K562 (cell line): ENCODE data around the gene BCAS4. TPM values are rescaled to one million over a fixed set of nuclear protein-coding genes. Genes with fewer than 3 reads are reported as not detected.

Experiments used
- ATAC-seq: fragments of 200-7000 bp; cut with Tn5 transposase; 3 replicates; pipeline ENCODE4 v1.9.1; 2020; ENCODE audit warnings: moderate library complexity
- BruUV-seq: library from RNA; stranded (reverse); fragments of 400-500 nt; replicated peaks from 2 replicates; lab custom pipeline; 2021; lab: Mats Ljungman, UMichigan
- CTCF ChIA-PET: fragments of 300-600 bp; formaldehyde crosslinking; extraction: SDS; loops from one replicate; lab custom pipeline; 2021; ENCODE audit warnings: low intra/inter-chr PET ratio; lab: Yijun Ruan, JAX
- POLR2A ChIA-PET: fragments of 300-600, 350-650 bp; sonication (Branson Sonifier 250); formaldehyde crosslinking; extraction: SDS; loops from one replicate; lab custom pipeline; 2021; ENCODE audit warnings: antibody characterized with exemption, inconsistent platforms; lab: Yijun Ruan, JAX
- DNase-seq, 4 experiments: peaks; one replicate each; pipeline versions ENCODE4 v3.0.0 to v3.0.0-alpha.2; 2011 to 2018; ENCODE audit warnings: low spot score in 3 of 4, mixed read lengths in 3 of 4; ENCODE audit errors: extremely low read depth in 1 of 4
- FAIRE-seq: peaks from 2 replicates; lab custom pipeline; 2011; peaks lifted over from hg19 to GRCh38; lab: Jason Lieb, UNC
- H2AFZ ChIP-seq: 2 replicates; pipeline ENCODE4 v1.6.0; 2011; ENCODE audit warnings: low read depth, low read length, control low read depth, inconsistent platforms
- H3K27ac ChIP-seq: fragments of 200-600 bp; 3 replicates; pipeline ENCODE4 v1.8.0; 2011; ENCODE audit warnings: low read depth, mild to moderate bottlenecking, control low read depth, inconsistent platforms, low read length, moderate library complexity, mixed read lengths; ENCODE audit errors: extremely low read depth
- H3K27me3 ChIP-seq, 2 experiments: fragments of 300-600 bp in 1 of 2; 2 replicates in 1 of 2; 3 replicates in 1 of 2; pipeline versions ENCODE4 v1.6.0 to v1.8.0; 2011; ENCODE audit warnings: inconsistent platforms in 2 of 2, low read length in 2 of 2, mild to moderate bottlenecking in 1 of 2, mixed read lengths in 1 of 2, moderate library complexity in 1 of 2; ENCODE audit not compliant: control insufficient read depth in 2 of 2, insufficient read depth in 2 of 2
- H3K36me3 ChIP-seq: fragments of 300-600 bp; 3 replicates; pipeline ENCODE4 v1.8.0; 2011; ENCODE audit warnings: mild to moderate bottlenecking, low read length, inconsistent platforms; ENCODE audit not compliant: control insufficient read depth, insufficient read depth
- H3K4me1 ChIP-seq, 2 experiments: fragments of 200-600 bp in 1 of 2; replicated peaks in 1 of 2; 2 replicates in 1 of 2; 3 replicates in 1 of 2; pipeline versions ENCODE4 v1.5.1 to v1.8.0; 2011; ENCODE audit warnings: inconsistent platforms in 2 of 2, low read length in 2 of 2, mild to moderate bottlenecking in 1 of 2, mixed read lengths in 1 of 2, moderate library complexity in 1 of 2; ENCODE audit not compliant: control insufficient read depth in 2 of 2, insufficient read depth in 2 of 2
- H3K4me2 ChIP-seq: 2 replicates; pipeline ENCODE4 v1.6.1; 2011; ENCODE audit warnings: low read length, control low read depth, inconsistent platforms, mixed read lengths; ENCODE audit not compliant: insufficient read depth
- H3K4me3 ChIP-seq: fragments of 200-600 bp; sonication (generic), shearing (Covaris generic); 2 replicates; pipeline ENCODE4 v1.5.1; 2016; ENCODE audit warnings: control low read depth, inconsistent platforms
- H3K79me2 ChIP-seq: fragments of 200-600 bp; 3 replicates; pipeline ENCODE4 v1.8.0; 2011; ENCODE audit warnings: low read length, inconsistent platforms; ENCODE audit not compliant: control insufficient read depth, insufficient read depth
- H3K9ac ChIP-seq, 2 experiments: 2 replicates each; pipeline versions ENCODE4 v1.6.0 to v1.6.1; 2011; ENCODE audit warnings: low read depth in 2 of 2, low read length in 2 of 2, control low read depth in 1 of 2, inconsistent platforms in 1 of 2, mild to moderate bottlenecking in 1 of 2, mixed read lengths in 1 of 2; ENCODE audit not compliant: insufficient read depth in 1 of 2
- H3K9me1 ChIP-seq: one replicate; pipeline ENCODE4 v1.6.0; 2011; ENCODE audit warnings: inconsistent platforms, mild to moderate bottlenecking, low read length, moderate library complexity; ENCODE audit not compliant: control insufficient read depth, insufficient read depth
- H3K9me3 ChIP-seq: replicated peaks from 2 replicates; pipeline ENCODE4 v1.5.1; 2011; ENCODE audit warnings: low read depth, low read length, inconsistent platforms; ENCODE audit not compliant: control insufficient read depth, insufficient read depth
- H4K20me1 ChIP-seq: replicated peaks from 2 replicates; pipeline ENCODE4 v1.6.1; 2011; ENCODE audit warnings: low read length, inconsistent platforms, mixed read lengths; ENCODE audit not compliant: control insufficient read depth, insufficient read depth
- GABPB1 ChIP-seq: sonication (generic); formaldehyde crosslinking; IDR thresholded peaks from 2 replicates; pipeline ENCODE4 v1.8.0; 2022; ENCODE audit warnings: mild to moderate bottlenecking, missing genetic modification reagents
- HCFC1 ChIP-seq: IDR thresholded peaks from 2 replicates; pipeline ENCODE4 v1.6.1; 2012; ENCODE audit warnings: low read depth, low read length, improper control_type of control experiment
- ILF3 ChIP-seq: fragments of 450-650 bp; IDR thresholded peaks from 2 replicates; pipeline ENCODE4 v1.6.1; 2018; ENCODE audit warnings: antibody characterized with exemption, mild to moderate bottlenecking, moderate library complexity, borderline replicate concordance
- KDM2B ChIP-seq: fragments of 250-450 bp; sonication (Bioruptor Pico); IDR thresholded peaks from 2 replicates; pipeline ENCODE4 v1.8.0; 2021; ENCODE audit warnings: mild to moderate bottlenecking, moderate library complexity
- RAD51 ChIP-seq: fragments of 450-650 bp; IDR thresholded peaks from 2 replicates; pipeline ENCODE4 v1.7.1; 2016; ENCODE audit warnings: low read depth, mild to moderate bottlenecking, borderline replicate concordance
- ZNF695 ChIP-seq: fragments of 450-650 bp; formaldehyde crosslinking; IDR thresholded peaks from 2 replicates; pipeline ENCODE4 v1.4.0; 2020; ENCODE audit warnings: mild to moderate bottlenecking, moderate library complexity
- WGBS: fragments of 100-300 bp; shearing (Covaris generic); methylation state at CpG from one replicate; pipeline ENCODE4 v1.1.6; 2016; ENCODE audit warnings: low coverage, mixed read lengths; ENCODE audit not compliant: insufficient coverage; ENCODE audit errors: missing lambda C conversion rate; 5-methylcytosine and 5-hydroxymethylcytosine counted together
- in situ Hi-C: fragments of 300-500 bp; cut with MboI; formaldehyde crosslinking; loops from 4 replicates; pipeline ENCODE4 v1.15.0; 2018; ENCODE audit warnings: inconsistent platforms, mixed read lengths
- intact Hi-C: fragments of 100-400 bp; cut with micrococcal nuclease; formaldehyde crosslinking; loops from 2 replicates; pipeline ENCODE4 v1.14.2; 2022
- polyA plus RNA-seq, 8 experiments: library from polyadenylated mRNA; depleted of rRNA in 4 of 8; stranded (reverse) in 5 of 8; unstranded in 3 of 8; fragments of >200 nt; fragmentation: Nextera tagmentation in 2 of 8; fragmentation: Illumina TruSeq in 1 of 8; extraction: Ambion mirVana in 2 of 8; extraction: Trizol in 1 of 8; gene quantifications; 2 replicates each; pipeline versions ENCODE4 v1.2.1 to v1.2.3, GENCODE V29; 2011 to 2014; ENCODE audit warnings: inconsistent platforms in 1 of 8, missing spikeins in 1 of 8
- total RNA-seq, 7 experiments: library from RNA; depleted of rRNA in 6 of 7; stranded (reverse); fragments of >200 nt in 6 of 7; fragmentation: Illumina TruSeq in 2 of 7; extraction: Trizol in 2 of 7; gene quantifications; 2 replicates each; pipeline versions ENCODE4 v1.2.1 to v1.2.3, GENCODE V29; 2011 to 2021; ENCODE audit warnings: low replicate concordance in 1 of 7
- TF ChIP-seq, protein P1 (sequence below), 2 experiments: fragments of 450-650 bp in 1 of 2; sonication (generic) in 1 of 2; formaldehyde crosslinking in 1 of 2; IDR thresholded peaks; 2 replicates each; pipeline versions ENCODE4 v1.7.1 to v1.9.0; 2016 to 2022; ENCODE audit warnings: inconsistent platforms in 1 of 2, mild to moderate bottlenecking in 1 of 2, missing genetic modification reagents in 1 of 2

BCAS4 gene
- total and polyA plus RNA-seq, 9 of the 15 experiments (the other 6 are each of a cell fraction or from before 2014, with no cell fraction given), result 0.15 to 2.3 (median 0.47) TPM

DNA sequence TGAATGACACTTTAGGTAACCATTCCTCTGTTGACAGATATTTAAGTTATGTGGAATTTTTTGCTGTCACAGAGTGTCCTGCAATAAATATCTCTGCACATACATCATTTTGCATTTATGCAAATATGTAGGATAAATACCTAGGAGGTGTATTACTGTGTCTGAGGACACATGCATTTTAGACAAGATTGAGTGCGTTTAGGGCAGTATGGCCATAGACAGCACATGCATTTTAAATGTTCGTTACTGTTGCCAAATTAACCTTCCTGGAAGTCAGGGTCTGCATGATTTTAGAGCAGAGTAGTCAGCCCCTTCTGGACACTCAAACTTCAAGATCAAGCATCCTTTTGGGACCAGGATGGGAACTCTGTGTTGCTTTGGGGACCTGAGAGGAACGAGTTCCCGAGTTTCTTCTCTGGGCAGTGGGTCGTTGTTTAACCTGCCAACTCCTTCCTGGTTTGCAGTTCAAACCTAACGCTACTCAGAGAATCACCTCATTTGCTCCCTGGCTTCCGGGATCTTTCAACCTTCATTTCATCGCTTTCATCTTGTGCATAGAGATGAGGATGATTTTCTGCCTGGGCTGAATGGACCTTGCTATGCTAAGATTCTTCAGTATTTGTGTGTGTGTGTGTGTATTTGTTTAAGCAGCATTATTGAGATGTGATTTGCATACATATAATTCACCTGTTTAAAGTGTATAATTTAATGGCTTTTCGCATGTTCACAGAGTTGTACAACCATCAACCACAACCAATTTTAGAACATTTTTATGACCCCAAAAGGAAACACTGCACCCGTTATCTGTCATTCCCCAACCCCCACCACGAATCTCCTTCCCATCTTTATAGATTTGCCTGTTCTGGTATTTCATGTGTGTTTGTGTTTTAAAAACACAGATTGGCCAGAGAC lies 9.8 kb downstream of the BCAS4 start (continued):
- TF ChIP-seq RAD51 (no peak), ILF3 (no peak), KDM2B (CRISPR knock-in tag) (no peak), GABPB1 (CRISPR knock-in tag) (no peak)
- TF ChIP-seq, all 486 proteins: peak for 3

DNA sequence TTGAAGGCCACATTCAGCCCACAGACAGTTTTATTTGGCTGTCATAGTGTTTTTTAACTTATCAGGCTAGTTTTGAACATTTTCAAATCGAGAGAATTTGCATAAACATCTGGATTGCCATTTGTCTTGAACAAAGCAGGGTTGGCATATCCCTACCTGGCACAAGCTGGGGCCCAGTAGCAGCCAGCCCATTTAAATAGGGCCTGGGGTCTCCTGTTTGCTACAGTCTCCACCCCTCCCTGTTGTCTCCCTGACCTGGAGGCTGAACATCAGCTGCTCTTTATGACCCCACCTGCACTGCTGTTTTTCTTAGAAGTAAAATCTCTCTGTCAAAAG lies 10.5 kb downstream of the BCAS4 start:
- FAIRE-seq, result no peak
- no peaks in the 10 kb centered on the region; the same call in 1 of the 2 replicates for H4K20me1 ChIP-seq
- no peaks in the 10 kb centered on the region for H3K9me3 ChIP-seq
- in situ Hi-C loops, result no loop called here
- WGBS, result 13% methylated on average over 1 of the region's 1 CpG
- no peak for ATAC-seq
- CTCF ChIA-PET, result no interaction called here
- no TSS peak for BruUV-seq
- H3K4me2 ChIP-seq, result no peak overlapping the region
- H3K27ac ChIP-seq, result no peak overlapping the region
- peaks cover 6 to 13% of the 10 kb centered on the region in 2 experiments; a peak in 3 of 5 replicates for H3K27me3 ChIP-seq
- H3K79me2 ChIP-seq, result no peaks in the 10 kb centered on the region
- POLR2A ChIA-PET, result interaction anchor here (1.1 kb wide), 1 partner anchor 10 kb away, joined by 3 read pairs; no protein-coding TSS in a partner anchor
- H3K9ac ChIP-seq, result no peak overlapping the region
- intact Hi-C loops, result no loop called here
- H3K4me3 ChIP-seq, result no peak overlapping the region
- no peak overlapping the region for H2AFZ ChIP-seq
- H3K4me1 ChIP-seq, result peaks cover 0 to 8% of the 10 kb centered on the region in 2 experiments; a peak in 3 of 5 replicates
- H3K9me1 ChIP-seq, result no peaks in the 10 kb centered on the region
- DNase-seq, result no peak
- no peaks in the 10 kb centered on the region for H3K36me3 ChIP-seq
- no peak for TF ChIP-seq HCFC1
- TF ChIP-seq, protein P1, sequence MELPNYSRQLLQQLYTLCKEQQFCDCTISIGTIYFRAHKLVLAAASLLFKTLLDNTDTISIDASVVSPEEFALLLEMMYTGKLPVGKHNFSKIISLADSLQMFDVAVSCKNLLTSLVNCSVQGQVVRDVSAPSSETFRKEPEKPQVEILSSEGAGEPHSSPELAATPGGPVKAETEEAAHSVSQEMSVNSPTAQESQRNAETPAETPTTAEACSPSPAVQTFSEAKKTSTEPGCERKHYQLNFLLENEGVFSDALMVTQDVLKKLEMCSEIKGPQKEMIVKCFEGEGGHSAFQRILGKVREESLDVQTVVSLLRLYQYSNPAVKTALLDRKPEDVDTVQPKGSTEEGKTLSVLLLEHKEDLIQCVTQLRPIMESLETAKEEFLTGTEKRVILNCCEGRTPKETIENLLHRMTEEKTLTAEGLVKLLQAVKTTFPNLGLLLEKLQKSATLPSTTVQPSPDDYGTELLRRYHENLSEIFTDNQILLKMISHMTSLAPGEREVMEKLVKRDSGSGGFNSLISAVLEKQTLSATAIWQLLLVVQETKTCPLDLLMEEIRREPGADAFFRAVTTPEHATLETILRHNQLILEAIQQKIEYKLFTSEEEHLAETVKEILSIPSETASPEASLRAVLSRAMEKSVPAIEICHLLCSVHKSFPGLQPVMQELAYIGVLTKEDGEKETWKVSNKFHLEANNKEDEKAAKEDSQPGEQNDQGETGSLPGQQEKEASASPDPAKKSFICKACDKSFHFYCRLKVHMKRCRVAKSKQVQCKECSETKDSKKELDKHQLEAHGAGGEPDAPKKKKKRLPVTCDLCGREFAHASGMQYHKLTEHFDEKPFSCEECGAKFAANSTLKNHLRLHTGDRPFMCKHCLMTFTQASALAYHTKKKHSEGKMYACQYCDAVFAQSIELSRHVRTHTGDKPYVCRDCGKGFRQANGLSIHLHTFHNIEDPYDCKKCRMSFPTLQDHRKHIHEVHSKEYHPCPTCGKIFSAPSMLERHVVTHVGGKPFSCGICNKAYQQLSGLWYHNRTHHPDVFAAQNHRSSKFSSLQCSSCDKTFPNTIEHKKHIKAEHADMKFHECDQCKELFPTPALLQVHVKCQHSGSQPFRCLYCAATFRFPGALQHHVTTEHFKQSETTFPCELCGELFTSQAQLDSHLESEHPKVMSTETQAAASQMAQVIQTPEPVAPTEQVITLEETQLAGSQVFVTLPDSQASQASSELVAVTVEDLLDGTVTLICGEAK (IDR thresholded peaks at IDR 0.05), result no peak
- TF ChIP-seq, protein P1 (CRISPR knock-in tag; IDR thresholded peaks at IDR 0.05), result no peak
- TF ChIP-seq ZNF695 (CRISPR knock-in tag), result no peak
